K562 (cell line): ENCODE measurements around the gene ARPP21. TPM values are rescaled to one million over a fixed set of nuclear protein-coding genes. Genes with fewer than 3 reads are reported as not detected.

Experiments used
- ATAC-seq: fragments of 200-7000 bp; cut with Tn5 transposase; 3 replicates; pipeline ENCODE4 v1.9.1; 2020; ENCODE audit warnings: moderate library complexity
- BruUV-seq: library from RNA; stranded (reverse); fragments of 400-500 nt; replicated peaks from 2 replicates; lab custom pipeline; 2021; lab: Mats Ljungman, UMichigan
- CTCF ChIA-PET: fragments of 300-600 bp; formaldehyde crosslinking; extraction: SDS; loops from one replicate; lab custom pipeline; 2021; ENCODE audit warnings: low intra/inter-chr PET ratio; lab: Yijun Ruan, JAX
- POLR2A ChIA-PET: fragments of 300-600, 350-650 bp; sonication (Branson Sonifier 250); formaldehyde crosslinking; extraction: SDS; loops from one replicate; lab custom pipeline; 2021; ENCODE audit warnings: antibody characterized with exemption, inconsistent platforms; lab: Yijun Ruan, JAX
- DNase-seq, 4 experiments: peaks; one replicate each; pipeline versions ENCODE4 v3.0.0 to v3.0.0-alpha.2; 2011 to 2018; ENCODE audit warnings: low spot score in 3 of 4, mixed read lengths in 3 of 4; ENCODE audit errors: extremely low read depth in 1 of 4
- FAIRE-seq: peaks from 2 replicates; lab custom pipeline; 2011; peaks lifted over from hg19 to GRCh38; lab: Jason Lieb, UNC
- H2AFZ ChIP-seq: 2 replicates; pipeline ENCODE4 v1.6.0; 2011; ENCODE audit warnings: low read depth, low read length, control low read depth, inconsistent platforms
- H3K27ac ChIP-seq: fragments of 200-600 bp; 3 replicates; pipeline ENCODE4 v1.8.0; 2011; ENCODE audit warnings: low read depth, mild to moderate bottlenecking, control low read depth, inconsistent platforms, low read length, moderate library complexity, mixed read lengths; ENCODE audit errors: extremely low read depth
- H3K27me3 ChIP-seq, 2 experiments: fragments of 300-600 bp in 1 of 2; 2 replicates in 1 of 2; 3 replicates in 1 of 2; pipeline versions ENCODE4 v1.6.0 to v1.8.0; 2011; ENCODE audit warnings: inconsistent platforms in 2 of 2, low read length in 2 of 2, mild to moderate bottlenecking in 1 of 2, mixed read lengths in 1 of 2, moderate library complexity in 1 of 2; ENCODE audit not compliant: control insufficient read depth in 2 of 2, insufficient read depth in 2 of 2
- H3K36me3 ChIP-seq: fragments of 300-600 bp; 3 replicates; pipeline ENCODE4 v1.8.0; 2011; ENCODE audit warnings: mild to moderate bottlenecking, low read length, inconsistent platforms; ENCODE audit not compliant: control insufficient read depth, insufficient read depth
- H3K4me1 ChIP-seq, 2 experiments: fragments of 200-600 bp in 1 of 2; replicated peaks in 1 of 2; 2 replicates in 1 of 2; 3 replicates in 1 of 2; pipeline versions ENCODE4 v1.5.1 to v1.8.0; 2011; ENCODE audit warnings: inconsistent platforms in 2 of 2, low read length in 2 of 2, mild to moderate bottlenecking in 1 of 2, mixed read lengths in 1 of 2, moderate library complexity in 1 of 2; ENCODE audit not compliant: control insufficient read depth in 2 of 2, insufficient read depth in 2 of 2
- H3K4me2 ChIP-seq: 2 replicates; pipeline ENCODE4 v1.6.1; 2011; ENCODE audit warnings: low read length, control low read depth, inconsistent platforms, mixed read lengths; ENCODE audit not compliant: insufficient read depth
- H3K4me3 ChIP-seq: fragments of 200-600 bp; sonication (generic), shearing (Covaris generic); 2 replicates; pipeline ENCODE4 v1.5.1; 2016; ENCODE audit warnings: control low read depth, inconsistent platforms
- H3K79me2 ChIP-seq: fragments of 200-600 bp; 3 replicates; pipeline ENCODE4 v1.8.0; 2011; ENCODE audit warnings: low read length, inconsistent platforms; ENCODE audit not compliant: control insufficient read depth, insufficient read depth
- H3K9ac ChIP-seq, 2 experiments: 2 replicates each; pipeline versions ENCODE4 v1.6.0 to v1.6.1; 2011; ENCODE audit warnings: low read depth in 2 of 2, low read length in 2 of 2, control low read depth in 1 of 2, inconsistent platforms in 1 of 2, mild to moderate bottlenecking in 1 of 2, mixed read lengths in 1 of 2; ENCODE audit not compliant: insufficient read depth in 1 of 2
- H3K9me1 ChIP-seq: one replicate; pipeline ENCODE4 v1.6.0; 2011; ENCODE audit warnings: inconsistent platforms, mild to moderate bottlenecking, low read length, moderate library complexity; ENCODE audit not compliant: control insufficient read depth, insufficient read depth
- H3K9me3 ChIP-seq: replicated peaks from 2 replicates; pipeline ENCODE4 v1.5.1; 2011; ENCODE audit warnings: low read depth, low read length, inconsistent platforms; ENCODE audit not compliant: control insufficient read depth, insufficient read depth
- H4K20me1 ChIP-seq: replicated peaks from 2 replicates; pipeline ENCODE4 v1.6.1; 2011; ENCODE audit warnings: low read length, inconsistent platforms, mixed read lengths; ENCODE audit not compliant: control insufficient read depth, insufficient read depth
- FOXJ3 ChIP-seq: sonication (generic); formaldehyde crosslinking; IDR thresholded peaks from 2 replicates; pipeline ENCODE4 v1.4.0; 2020; ENCODE audit warnings: mild to moderate bottlenecking, missing genetic modification reagents
- HMG20A ChIP-seq: fragments of 450-650 bp; formaldehyde crosslinking; conservative IDR thresholded peaks from 2 replicates; pipeline ENCODE4 v1.4.0; 2020; ENCODE audit warnings: mild to moderate bottlenecking, mixed read lengths
- HOXB6 ChIP-seq: fragments of 250-450 bp; sonication (Bioruptor Pico); IDR thresholded peaks from 2 replicates; pipeline ENCODE4 v1.5.1; 2022; ENCODE audit warnings: mild to moderate bottlenecking, borderline replicate concordance
- NR2C2 ChIP-seq, 2 experiments: fragments of 200-800 bp in 1 of 2; sonication (Bioruptor generic) in 1 of 2; sonication (generic) in 1 of 2; formaldehyde crosslinking in 1 of 2; IDR thresholded peaks; 2 replicates each; pipeline versions ENCODE4 v1.6.1 to v1.8.0; 2016 to 2022; ENCODE audit warnings: mild to moderate bottlenecking in 1 of 2, missing compliant biosample characterization in 1 of 2, missing genetic modification characterization in 1 of 2, missing genetic modification reagents in 1 of 2
- PYGO2 ChIP-seq: fragments of 450-650 bp; IDR thresholded peaks from 2 replicates; pipeline ENCODE4 v1.6.1; 2016; ENCODE audit warnings: mild to moderate bottlenecking, missing genetic modification characterization, moderate library complexity, missing compliant biosample characterization
- TCF7L2 ChIP-seq: fragments of 150-350 bp; IDR thresholded peaks from 2 replicates; pipeline ENCODE4 v1.6.1; 2016; ENCODE audit warnings: low read depth, mild to moderate bottlenecking, low read length, moderate library complexity
- TFAM ChIP-seq: fragments of 250-450 bp; sonication (Bioruptor Pico); conservative IDR thresholded peaks from 2 replicates; pipeline ENCODE4 v1.5.0; 2021; ENCODE audit warnings: mild to moderate bottlenecking, moderate library complexity
- YBX1 ChIP-seq: fragments of 450-650 bp; IDR thresholded peaks from 2 replicates; pipeline ENCODE4 v1.7.1; 2016; ENCODE audit warnings: mild to moderate bottlenecking
- ZNF174 ChIP-seq: fragments of 250-450 bp; sonication (Bioruptor Pico); IDR thresholded peaks from 2 replicates; pipeline ENCODE4 v1.4.0; 2020; ENCODE audit warnings: mild to moderate bottlenecking
- in situ Hi-C: fragments of 300-500 bp; cut with MboI; formaldehyde crosslinking; loops from 4 replicates; pipeline ENCODE4 v1.15.0; 2018; ENCODE audit warnings: inconsistent platforms, mixed read lengths
- intact Hi-C: fragments of 100-400 bp; cut with micrococcal nuclease; formaldehyde crosslinking; loops from 2 replicates; pipeline ENCODE4 v1.14.2; 2022
- polyA plus RNA-seq, 8 experiments: library from polyadenylated mRNA; depleted of rRNA in 4 of 8; stranded (reverse) in 5 of 8; unstranded in 3 of 8; fragments of >200 nt; fragmentation: Nextera tagmentation in 2 of 8; fragmentation: Illumina TruSeq in 1 of 8; extraction: Ambion mirVana in 2 of 8; extraction: Trizol in 1 of 8; gene quantifications; 2 replicates each; pipeline versions ENCODE4 v1.2.1 to v1.2.3, GENCODE V29; 2011 to 2014; ENCODE audit warnings: inconsistent platforms in 1 of 8, missing spikeins in 1 of 8
- total RNA-seq, 7 experiments: library from RNA; depleted of rRNA in 6 of 7; stranded (reverse); fragments of >200 nt in 6 of 7; fragmentation: Illumina TruSeq in 2 of 7; extraction: Trizol in 2 of 7; gene quantifications; 2 replicates each; pipeline versions ENCODE4 v1.2.1 to v1.2.3, GENCODE V29; 2011 to 2021; ENCODE audit warnings: low replicate concordance in 1 of 7
- TF ChIP-seq, protein P1 (sequence below): sonication (generic); formaldehyde crosslinking; IDR thresholded peaks from 2 replicates; pipeline ENCODE4 v1.8.1; 2023; ENCODE audit warnings: mild to moderate bottlenecking, missing genetic modification reagents, moderate library complexity
- TF ChIP-seq, protein P2 (sequence below): fragments of 450-650 bp; IDR thresholded peaks from 2 replicates; pipeline ENCODE4 v1.6.1; 2016; ENCODE audit warnings: missing biosample characterization, missing genetic modification characterization

The ARPP21 gene
- total and polyA plus RNA-seq, 9 of the 15 experiments (the other 6 are each of a cell fraction or from before 2014, with no cell fraction given) = not detected

DNA sequence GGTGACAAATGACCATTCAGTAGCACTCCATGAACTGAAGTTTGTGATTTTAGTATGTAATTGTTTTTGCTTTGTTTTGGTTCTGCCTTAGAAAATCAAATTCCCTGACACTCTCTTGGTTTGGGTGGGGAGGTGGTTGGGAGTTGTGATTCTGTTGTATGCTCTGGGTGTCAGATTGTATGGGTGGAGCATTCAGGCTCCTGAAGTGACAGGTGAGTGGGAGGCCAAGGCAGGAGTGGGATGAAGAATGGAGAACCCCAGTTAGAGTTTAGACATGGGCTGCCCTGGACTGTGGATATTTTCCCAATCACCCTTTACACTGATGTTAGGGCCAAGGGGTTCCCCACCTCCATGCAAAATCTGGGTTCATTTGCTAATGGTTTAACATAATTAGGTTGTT is 83.6 kb downstream of the ARPP21 start:
- no peak for ATAC-seq
- BruUV-seq = no TSS peak
- TF ChIP-seq TFAM (CRISPR knock-in tag) (no peak), TCF7L2 (no peak), YBX1 (no peak), HOXB6 (CRISPR knock-in tag) (no peak), NR2C2 (CRISPR knock-in tag; IDR thresholded peaks at IDR 0.05) (no peak), NR2C2 (tag; IDR thresholded peaks at IDR 0.05) (no peak), PYGO2 (tag) (no peak), ZNF174 (CRISPR knock-in tag) (no peak), HMG20A (CRISPR knock-in tag) (no peak), FOXJ3 (CRISPR knock-in tag) (no peak)
- TF ChIP-seq, protein P1, sequence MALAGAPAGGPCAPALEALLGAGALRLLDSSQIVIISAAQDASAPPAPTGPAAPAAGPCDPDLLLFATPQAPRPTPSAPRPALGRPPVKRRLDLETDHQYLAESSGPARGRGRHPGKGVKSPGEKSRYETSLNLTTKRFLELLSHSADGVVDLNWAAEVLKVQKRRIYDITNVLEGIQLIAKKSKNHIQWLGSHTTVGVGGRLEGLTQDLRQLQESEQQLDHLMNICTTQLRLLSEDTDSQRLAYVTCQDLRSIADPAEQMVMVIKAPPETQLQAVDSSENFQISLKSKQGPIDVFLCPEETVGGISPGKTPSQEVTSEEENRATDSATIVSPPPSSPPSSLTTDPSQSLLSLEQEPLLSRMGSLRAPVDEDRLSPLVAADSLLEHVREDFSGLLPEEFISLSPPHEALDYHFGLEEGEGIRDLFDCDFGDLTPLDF (CRISPR knock-in tag) = no peak
- TF ChIP-seq, protein P2, sequence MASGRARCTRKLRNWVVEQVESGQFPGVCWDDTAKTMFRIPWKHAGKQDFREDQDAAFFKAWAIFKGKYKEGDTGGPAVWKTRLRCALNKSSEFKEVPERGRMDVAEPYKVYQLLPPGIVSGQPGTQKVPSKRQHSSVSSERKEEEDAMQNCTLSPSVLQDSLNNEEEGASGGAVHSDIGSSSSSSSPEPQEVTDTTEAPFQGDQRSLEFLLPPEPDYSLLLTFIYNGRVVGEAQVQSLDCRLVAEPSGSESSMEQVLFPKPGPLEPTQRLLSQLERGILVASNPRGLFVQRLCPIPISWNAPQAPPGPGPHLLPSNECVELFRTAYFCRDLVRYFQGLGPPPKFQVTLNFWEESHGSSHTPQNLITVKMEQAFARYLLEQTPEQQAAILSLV = no peak

More for the DNA sequence above, 83.6 kb downstream of the ARPP21 start:
- ChIA-PET CTCF (no interaction called here), POLR2A (no interaction called here)
- H3K36me3 ChIP-seq = no peaks in the 10 kb centered on the region
- in situ Hi-C loops = no loop called here
- no peak overlapping the region for H3K4me2 ChIP-seq
- H3K9ac ChIP-seq = no peak overlapping the region
- H3K79me2 ChIP-seq = no peaks in the 10 kb centered on the region
- no peaks in the 10 kb centered on the region; the same call in 1 of the 2 replicates for H3K9me3 ChIP-seq
- H3K4me1 ChIP-seq = no peaks in the 10 kb centered on the region
- no peaks in the 10 kb centered on the region for H3K9me1 ChIP-seq
- no peak overlapping the region for H3K4me3 ChIP-seq
- DNase-seq (no peak), FAIRE-seq (no peak)
- no peaks in the 10 kb centered on the region for H3K27me3 ChIP-seq
- H3K27ac ChIP-seq = no peak overlapping the region
- H4K20me1 ChIP-seq = no peaks in the 10 kb centered on the region
- no peak overlapping the region for H2AFZ ChIP-seq
- intact Hi-C loops = no loop called here
